ENCODE measurements around the gene EYA4.

The EYA4 gene

DNA sequence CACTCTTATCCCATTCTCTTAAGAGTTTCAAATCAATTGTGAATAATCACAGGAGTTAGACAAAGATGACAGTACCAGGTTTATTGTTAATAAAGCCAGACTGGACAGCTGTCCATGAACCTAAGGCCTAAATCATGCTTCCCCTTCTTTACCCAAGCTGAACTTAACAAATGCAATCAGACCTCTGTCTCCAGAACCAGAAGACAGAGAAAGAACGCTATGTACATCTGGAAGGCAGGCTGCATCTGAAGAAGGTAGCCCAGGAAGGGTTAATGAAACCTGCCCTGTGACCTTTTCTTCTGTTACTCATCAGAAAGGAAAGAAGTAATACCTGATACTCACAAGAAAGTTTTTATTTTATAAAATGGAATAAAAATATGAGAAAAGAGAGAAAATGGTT, 118.6 kb downstream of the EYA4 start:
- Histone ChIP-seq H3K4me3 (ENCODE audit: low read depth, low read length) (no peak overlapping the region), H3K4me1 (peaks cover 26% of the 10 kb centered on the region), H3K36me3 (no peaks in the 10 kb centered on the region), H3K27me3 (no peaks in the 10 kb centered on the region), H3K9me3 (no peaks in the 10 kb centered on the region)
- DNase-seq = no peak
- TF ChIP-seq CTCF (IDR thresholded peaks at IDR 0.05; ENCODE audit: low read depth, low read length) = no peak

DNA sequence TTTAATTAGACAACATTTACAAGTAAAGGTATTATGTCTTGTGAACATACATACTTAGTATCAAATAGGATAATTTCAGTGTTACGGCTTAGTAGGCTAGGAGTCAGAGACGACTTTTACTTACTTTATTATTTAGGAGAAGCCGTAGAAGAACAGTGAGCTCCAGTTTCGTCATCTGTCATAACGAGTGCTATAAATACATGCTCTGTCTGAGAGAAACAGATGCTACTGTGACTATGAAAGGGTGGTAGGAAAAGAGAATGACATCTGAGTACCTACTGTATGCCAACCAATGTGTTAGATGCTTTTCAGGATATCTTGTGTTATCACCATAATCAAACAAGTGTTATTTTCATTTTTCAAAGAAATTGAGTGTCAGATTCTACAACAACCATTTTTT, 119.0 kb downstream of the EYA4 start:
- DNase-seq = no peak

DNA sequence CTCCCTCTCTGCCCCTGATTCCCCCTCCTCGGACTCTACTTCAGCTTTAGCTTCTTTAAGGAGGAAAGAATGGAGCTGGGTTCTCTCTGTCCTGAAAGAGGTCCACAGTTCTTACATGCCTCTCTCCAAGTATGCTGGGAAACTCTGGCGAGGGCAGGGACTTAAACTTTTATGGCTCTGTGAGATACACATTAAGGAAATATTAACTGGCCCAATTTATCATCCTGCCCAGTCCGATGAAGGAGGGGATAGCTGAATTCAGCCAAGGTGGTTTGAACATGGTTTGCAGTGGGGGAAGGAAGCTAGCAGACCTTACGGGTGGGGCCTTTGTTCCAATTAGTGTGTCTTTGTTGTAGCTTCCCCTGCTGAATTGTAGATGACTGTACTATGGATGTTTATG, 121.7 kb downstream of the EYA4 start:
- H3K36me3 ChIP-seq = no peaks in the 10 kb centered on the region
- no peak overlapping the region for H3K4me3 ChIP-seq (ENCODE audit: low read depth, low read length)
- H3K27me3 ChIP-seq = no peaks in the 10 kb centered on the region
- DNase-seq = no peak
- TF ChIP-seq CTCF (IDR thresholded peaks at IDR 0.05; ENCODE audit: low read depth, low read length) = no peak
- peaks cover 33% of the 10 kb centered on the region for H3K4me1 ChIP-seq
- no peaks in the 10 kb centered on the region for H3K9me3 ChIP-seq

More for the DNA sequence above, 119.0 kb downstream of the EYA4 start:
- no peak for TF ChIP-seq CTCF (IDR thresholded peaks at IDR 0.05; ENCODE audit: low read depth, low read length)
- no peaks in the 10 kb centered on the region for H3K9me3 ChIP-seq
- peaks cover 26% of the 10 kb centered on the region for H3K4me1 ChIP-seq
- no peaks in the 10 kb centered on the region for H3K36me3 ChIP-seq
- no peaks in the 10 kb centered on the region for H3K27me3 ChIP-seq
- no peak overlapping the region for H3K4me3 ChIP-seq (ENCODE audit: low read depth, low read length)

- Histone ChIP-seq H3K27me3 (no peaks in the 10 kb centered on the region), H3K36me3 (no peaks in the 10 kb centered on the region), H3K4me1 (peaks cover 28% of the 10 kb centered on the region), H3K4me3 (ENCODE audit: low read depth, low read length) (no peak overlapping the region), H3K9me3 (no peaks in the 10 kb centered on the region)
- DNase-seq = peak; percentile 67
- TF ChIP-seq CTCF (IDR thresholded peaks at IDR 0.05; ENCODE audit: low read depth, low read length) = peak; percentile 63
Observed at GRCh38 chr6:133368664-133369063, 127.5 kb downstream of the EYA4 start.

- no peak for TF ChIP-seq CTCF (IDR thresholded peaks at IDR 0.05; ENCODE audit: low read depth, low read length)
- H3K4me1 ChIP-seq = peaks cover 32% of the 10 kb centered on the region
- no peaks in the 10 kb centered on the region for H3K9me3 ChIP-seq
- DNase-seq = no peak
- H3K36me3 ChIP-seq = no peaks in the 10 kb centered on the region
- no peaks in the 10 kb centered on the region for H3K27me3 ChIP-seq
- no peak overlapping the region for H3K4me3 ChIP-seq (ENCODE audit: low read depth, low read length)
Observed at GRCh38 chr6:133369773-133370272, 128.7 kb downstream of the EYA4 start.

DNA sequence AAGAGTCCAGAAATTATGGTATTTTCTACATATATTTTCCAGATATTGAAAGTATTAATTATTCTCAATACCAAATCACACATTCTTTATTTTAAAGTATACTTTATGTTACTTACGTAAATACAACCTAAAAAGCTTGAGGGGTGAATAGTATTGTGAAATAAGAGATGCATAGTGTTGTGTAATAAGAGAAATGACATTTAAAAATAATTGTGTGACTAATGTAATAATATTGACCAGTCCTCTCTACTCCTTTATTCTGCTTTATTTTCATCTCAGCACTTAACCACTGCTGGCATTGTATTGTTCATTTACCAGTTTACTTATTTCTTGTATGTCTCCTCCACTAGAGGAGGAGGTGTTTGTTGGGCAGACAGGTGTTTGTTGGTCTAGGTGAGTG, 135.6 kb downstream of the EYA4 start:
- Histone ChIP-seq H3K36me3 (no peaks in the 10 kb centered on the region), H3K4me1 (peaks cover 5% of the 10 kb centered on the region; the same call in 1 of the 2 replicates), H3K4me3 (ENCODE audit: low read depth, low read length) (no peak overlapping the region), H3K27me3 (no peaks in the 10 kb centered on the region), H3K9me3 (no peaks in the 10 kb centered on the region)
- no peak for DNase-seq
- no peak for TF ChIP-seq CTCF (IDR thresholded peaks at IDR 0.05; ENCODE audit: low read depth, low read length)
